Measurements from ENCODE around the gene MCAM.

DNA sequence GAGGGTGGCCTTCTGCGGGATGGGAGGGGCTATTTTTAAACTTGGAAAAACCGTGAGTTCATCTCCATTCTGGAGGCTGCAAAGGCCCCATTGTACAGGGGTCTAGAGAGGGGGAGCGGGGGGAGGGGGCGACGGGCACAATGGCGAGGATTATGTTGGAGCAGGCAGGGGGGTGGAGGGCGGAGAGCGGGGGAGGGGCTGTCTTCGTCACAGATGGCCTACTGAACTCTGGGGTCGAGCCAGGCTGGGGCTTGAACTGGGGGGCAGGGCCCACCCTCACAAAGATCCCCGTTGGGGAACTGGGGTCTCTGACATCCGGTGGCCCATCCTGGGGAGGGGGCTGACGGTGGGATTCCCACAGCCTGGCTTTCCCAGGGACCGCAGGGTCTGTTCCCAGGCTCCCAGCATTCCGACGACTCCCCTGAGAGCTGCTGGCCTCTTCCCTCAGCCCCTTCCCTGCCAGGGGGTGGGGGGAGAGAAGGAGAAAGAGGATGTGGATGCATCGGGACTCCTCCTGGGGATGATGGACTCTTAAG is 3.4 kb upstream of the MCAM start:
- TF ChIP-seq POLR2AphosphoS5 (IDR thresholded peaks at IDR 0.05; ENCODE audit: low read depth, low read length) = no peak
- TF ChIP-seq TAF1 (IDR thresholded peaks at IDR 0.05; ENCODE audit: borderline replicate concordance, insufficient read depth, low read length) = no peak

All from PFSK-1 (cell line).